Activated CD4-positive, CD25-positive, alpha-beta regulatory T cell treated with anti-CD3 and anti-CD28 coated beads, Interleukin-2, amount 50 U/mL, for 16 hours (primary cell): Measurements from ENCODE around the gene ZDHHC1.
"Not testable (repeated sequence)": the region's sequence is repeated elsewhere in the genome, so short reads cannot be mapped to it uniquely, and the experiment has no call there.

ENCODE experiments used
- DNase-seq: peaks from one replicate; pipeline ENCODE4 v3.0.0-alpha.2; 2020; ENCODE audit warnings: low read depth, low spot score

The ZDHHC1 gene

GRCh38 chr16:67364600-67365235 lies 51.6 kb downstream of the ZDHHC1 start:
- DNase-seq, result no peak

- no peak for DNase-seq
Measured at GRCh38 chr16:67361038-67361437, 55.2 kb downstream of the ZDHHC1 start.

GRCh38 chr16:67359540-67360269 lies 56.6 kb downstream of the ZDHHC1 start:
- DNase-seq, result not testable (repeated sequence)

- no peak for DNase-seq
Measured at GRCh38 chr16:67357561-67357960, 58.7 kb downstream of the ZDHHC1 start.

GRCh38 chr16:67356396-67356795 lies 59.9 kb downstream of the ZDHHC1 start:
- no peak for DNase-seq

- not testable (repeated sequence) for DNase-seq
Measured at GRCh38 chr16:67352463-67352862, 63.8 kb downstream of the ZDHHC1 start.

- DNase-seq, result no peak
Measured at GRCh38 chr16:67350324-67350723, 66.0 kb downstream of the ZDHHC1 start.

GRCh38 chr16:67349172-67349571 lies 67.1 kb downstream of the ZDHHC1 start:
- DNase-seq, result no peak

- no peak for DNase-seq
Measured at GRCh38 chr16:67346341-67346740, 69.9 kb downstream of the ZDHHC1 start.

GRCh38 chr16:67345401-67345800 lies 70.9 kb downstream of the ZDHHC1 start:
- no peak for DNase-seq
